Tibial nerve (tissue), 4 donors: ENCODE data around the gene ATP12A. TPM values are rescaled to one million over a fixed set of nuclear protein-coding genes. Genes with fewer than 3 reads are reported as not detected.

Experiments used
- DNase-seq, 2 donors: peaks; one replicate each; pipeline ENCODE4 v3.0.0-alpha.2; 2019; ENCODE audit warnings: low spot score in 2 of 2
- H3K27ac ChIP-seq, 4 donors: fragments of 200-600 bp; sonication (generic) in 3 of 4; one replicate each; pipeline ENCODE4 v1.5.1; 2017 to 2019; ENCODE audit warnings: mild to moderate bottlenecking in 1 of 4
- H3K27me3 ChIP-seq, 2 donors: fragments of 200-600 bp; sonication (generic) in 1 of 2; one replicate each; pipeline versions ENCODE4 v1.5.1 to v1.6.0; 2017 to 2019
- H3K36me3 ChIP-seq, 3 donors: fragments of 200-600 bp; sonication (generic); one replicate each; pipeline ENCODE4 v1.5.1; 2018 to 2019
- H3K4me1 ChIP-seq, 4 donors: fragments of 200-600 bp; sonication (generic) in 3 of 4; one replicate each; pipeline ENCODE4 v1.5.1; 2017 to 2019
- H3K4me3 ChIP-seq, 4 donors: fragments of 200-600 bp; sonication (generic) in 3 of 4; one replicate each; pipeline ENCODE4 v1.5.1; 2017 to 2019; ENCODE audit warnings: mild to moderate bottlenecking in 1 of 4, moderate library complexity in 1 of 4
- H3K9me3 ChIP-seq, 4 donors: fragments of 200-600 bp; sonication (generic) in 3 of 4; one replicate each; pipeline ENCODE4 v1.5.1; 2017 to 2019
- EP300 ChIP-seq, 2 donors: sonication (generic); formaldehyde crosslinking; IDR thresholded peaks; one replicate each; pipeline ENCODE4 v1.6.1; 2017; ENCODE audit warnings: antibody characterized with exemption in 2 of 2, mild to moderate bottlenecking in 1 of 2
- POLR2A ChIP-seq, 2 donors: fragments of 450-650 bp; IDR thresholded peaks; one replicate each; pipeline ENCODE4 v1.6.1; 2017; ENCODE audit warnings: antibody characterized with exemption in 2 of 2, mild to moderate bottlenecking in 2 of 2, moderate library complexity in 2 of 2
- WGBS, 2 donors: methylation state at CpG; one replicate each; pipeline ENCODE4 v1.1.5; 2018; 5-methylcytosine and 5-hydroxymethylcytosine counted together
- small RNA-seq: library from RNA; depleted of rRNA; stranded (forward); fragments of <200 nt; gene quantifications from one replicate; pipeline ENCODE3, GENCODE V24; 2016
- total RNA-seq, 4 donors: library from RNA; depleted of rRNA; stranded (reverse); fragments of >200 nt; gene quantifications; one replicate each; pipeline ENCODE4 v1.1.0, GENCODE V29; 2016
- TF ChIP-seq, protein P1 (sequence below), 5 experiments: fragments of 200-600 bp in 3 of 5; fragments of 450-650 bp in 2 of 5; sonication (generic) in 3 of 5; IDR thresholded peaks; one replicate each; pipeline ENCODE4 v1.5.1; 2016 to 2019; ENCODE audit warnings: antibody characterized with exemption in 5 of 5, mild to moderate bottlenecking in 3 of 5, moderate library complexity in 2 of 5

Gene ATP12A
- total RNA-seq, 4 donors from 2014 or later = not detected

DNA sequence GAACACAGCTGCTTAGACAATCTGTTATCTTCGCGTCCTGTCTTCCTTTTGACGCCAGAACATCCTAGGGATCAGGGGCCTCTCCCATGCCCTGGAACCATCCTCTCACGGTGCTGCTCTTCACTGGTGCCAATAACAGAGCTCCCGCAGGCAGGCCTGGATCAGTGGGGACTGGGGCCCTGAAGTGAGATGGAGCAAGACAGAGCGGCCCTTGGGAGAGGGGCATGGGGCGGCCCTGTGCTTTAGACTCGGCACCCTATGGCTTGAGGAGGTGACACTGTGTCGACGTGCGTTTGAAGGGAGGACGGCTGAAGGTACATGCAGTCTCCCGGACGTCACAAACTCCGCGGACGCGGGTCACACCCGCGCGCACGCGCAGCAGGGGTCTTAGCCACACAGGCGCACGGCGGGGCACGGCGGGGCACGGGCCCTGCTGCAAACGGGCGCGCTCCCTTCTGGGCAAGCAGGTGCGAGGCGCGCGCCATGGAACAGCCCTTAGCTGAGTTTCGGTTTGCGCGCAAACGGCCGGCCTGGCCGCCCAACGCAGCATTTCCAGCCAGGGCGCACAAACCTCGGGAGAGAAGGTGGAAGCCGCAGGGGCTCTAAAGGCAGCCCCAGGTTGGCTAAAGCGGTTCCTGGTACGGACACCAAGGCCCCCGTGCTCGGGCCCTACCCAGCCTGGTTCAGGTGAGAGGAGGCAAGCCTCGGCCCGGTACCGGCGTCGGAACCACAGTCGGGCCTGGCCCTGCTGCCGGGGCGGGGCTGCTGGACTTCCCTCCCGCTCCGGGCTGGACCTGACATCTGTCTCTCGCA lies 67.2 kb downstream of the ATP12A start:
- peak overlapping the region in 2 of 4 donors; percentile 5 to 39 for H3K4me3 ChIP-seq
- TF ChIP-seq, protein P1, sequence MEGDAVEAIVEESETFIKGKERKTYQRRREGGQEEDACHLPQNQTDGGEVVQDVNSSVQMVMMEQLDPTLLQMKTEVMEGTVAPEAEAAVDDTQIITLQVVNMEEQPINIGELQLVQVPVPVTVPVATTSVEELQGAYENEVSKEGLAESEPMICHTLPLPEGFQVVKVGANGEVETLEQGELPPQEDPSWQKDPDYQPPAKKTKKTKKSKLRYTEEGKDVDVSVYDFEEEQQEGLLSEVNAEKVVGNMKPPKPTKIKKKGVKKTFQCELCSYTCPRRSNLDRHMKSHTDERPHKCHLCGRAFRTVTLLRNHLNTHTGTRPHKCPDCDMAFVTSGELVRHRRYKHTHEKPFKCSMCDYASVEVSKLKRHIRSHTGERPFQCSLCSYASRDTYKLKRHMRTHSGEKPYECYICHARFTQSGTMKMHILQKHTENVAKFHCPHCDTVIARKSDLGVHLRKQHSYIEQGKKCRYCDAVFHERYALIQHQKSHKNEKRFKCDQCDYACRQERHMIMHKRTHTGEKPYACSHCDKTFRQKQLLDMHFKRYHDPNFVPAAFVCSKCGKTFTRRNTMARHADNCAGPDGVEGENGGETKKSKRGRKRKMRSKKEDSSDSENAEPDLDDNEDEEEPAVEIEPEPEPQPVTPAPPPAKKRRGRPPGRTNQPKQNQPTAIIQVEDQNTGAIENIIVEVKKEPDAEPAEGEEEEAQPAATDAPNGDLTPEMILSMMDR (IDR thresholded peaks at IDR 0.05) = no peak
- no peak for TF ChIP-seq POLR2A (IDR thresholded peaks at IDR 0.05)
- no peak for TF ChIP-seq EP300 (IDR thresholded peaks at IDR 0.05)
- H3K4me1 ChIP-seq = peaks cover 0 to 24% (median 16%) of the 10 kb centered on the region in 4 donors
- no peak for DNase-seq
- peaks cover 0 to 44% of the 10 kb centered on the region in 2 donors for H3K27me3 ChIP-seq
- WGBS, 2 donors = 1 to 2% methylated on average over 20 to 46 of the region's 61 CpGs
- H3K9me3 ChIP-seq = no peaks in the 10 kb centered on the region
- no peaks in the 10 kb centered on the region for H3K36me3 ChIP-seq
- no peak overlapping the region for H3K27ac ChIP-seq

GRCh38 chr13:24748061-24748400 lies 67.8 kb downstream of the ATP12A start:
- no peak overlapping the region for H3K27ac ChIP-seq
- WGBS, 2 donors = 6 to 10% methylated on average over 4 to 10 of the region's 10 CpGs
- H3K4me3 ChIP-seq = no peak overlapping the region
- peaks cover 0 to 43% of the 10 kb centered on the region in 2 donors for H3K27me3 ChIP-seq
- no peak for DNase-seq
- H3K36me3 ChIP-seq = no peaks in the 10 kb centered on the region
- peaks cover 0 to 24% (median 16%) of the 10 kb centered on the region in 4 donors for H3K4me1 ChIP-seq
- TF ChIP-seq EP300 (IDR thresholded peaks at IDR 0.05) (no peak), POLR2A (IDR thresholded peaks at IDR 0.05) (no peak)
- TF ChIP-seq, protein P1 (IDR thresholded peaks at IDR 0.05) = no peak
- no peaks in the 10 kb centered on the region for H3K9me3 ChIP-seq

GRCh38 chr13:24759197-24759596 lies 79.0 kb downstream of the ATP12A start:
- no peak overlapping the region for H3K27ac ChIP-seq
- DNase-seq = no peak
- TF ChIP-seq, protein P1 (IDR thresholded peaks at IDR 0.05) = no peak
- no peak for TF ChIP-seq EP300 (IDR thresholded peaks at IDR 0.05)
- TF ChIP-seq POLR2A (IDR thresholded peaks at IDR 0.05) = no peak
- H3K9me3 ChIP-seq = peaks cover 0 to 6% (median 0%) of the 10 kb centered on the region in 4 donors
- no peaks in the 10 kb centered on the region for H3K36me3 ChIP-seq
- H3K4me3 ChIP-seq = no peak overlapping the region
- no peaks in the 10 kb centered on the region for H3K27me3 ChIP-seq
- H3K4me1 ChIP-seq = no peaks in the 10 kb centered on the region

Small RNAs within 50 kb of the gene (small RNA-seq; reads per million reads assigned to genes)
- gene RNY1P7 = not detected

Other genes starting within 250 kb of the ATP12A start
- gene PARP4, start 167.6 kb upstream of the ATP12A start, total RNA-seq = 10 to 100 TPM; 44.4 to 51.0 (median 46.8) TPM
- gene RNF17, start 83.8 kb downstream of the ATP12A start, total RNA-seq = 1 to 10 TPM in 1 of 4 donors, under 1 TPM in 1, not detected in 2; 0.21 to 2.0 TPM